AG04450 (cell line): ENCODE data around the gene PAGR1. TPM values are rescaled to one million over a fixed set of nuclear protein-coding genes. Genes with fewer than 3 reads are reported as not detected.
A peak's percentile ranks its signal among the peaks of the same experiment; 100 is the strongest.

Source experiments
- CTCF ChIA-PET: fragments of 300-600, 350-600 bp; formaldehyde crosslinking; extraction: SDS; loops from one replicate; lab custom pipeline; 2022; ENCODE audit warnings: antibody characterized with exemption, inconsistent platforms; lab: Charles Lee
- POLR2A ChIA-PET: fragments of 350-600 bp; formaldehyde crosslinking; extraction: SDS; loops from one replicate; lab custom pipeline; 2021; ENCODE audit warnings: antibody characterized with exemption, inconsistent platforms; lab: Yijun Ruan, JAX
- DNase-seq: peaks from one replicate; pipeline ENCODE4 v3.0.0-alpha.2; 2011; ENCODE audit warnings: low read depth, low spot score
- H3K27ac ChIP-seq: one replicate; pipeline ENCODE4 v1.5.1; 2012; ENCODE audit warnings: low read depth, low read length, control low read depth
- H3K27me3 ChIP-seq: one replicate; pipeline ENCODE4 v1.6.0; 2012; ENCODE audit warnings: low read length; ENCODE audit not compliant: control insufficient read depth, insufficient read depth
- H3K4me3 ChIP-seq: 2 replicates; pipeline ENCODE4 v1.5.1; 2011; ENCODE audit warnings: mild to moderate bottlenecking, low read depth, low read length, control low read depth
- H3K9me3 ChIP-seq: 2 replicates; pipeline ENCODE4 v1.5.1; 2012; ENCODE audit warnings: low read length; ENCODE audit not compliant: control insufficient read depth, insufficient read depth
- polyA plus RNA-seq: library from polyadenylated mRNA; depleted of rRNA; stranded (reverse); fragments of >200 nt; gene quantifications from 2 replicates; pipeline ENCODE4 v1.2.3, GENCODE V29; 2011
- TF ChIP-seq, protein P1 (sequence below): IDR thresholded peaks from 2 replicates; pipeline ENCODE4 v1.5.1; 2011; ENCODE audit warnings: low read depth, low read length, control low read depth, inconsistent platforms

The PAGR1 gene
- polyA plus RNA-seq, 1 experiment = 14.5 TPM

GRCh38 chr16:29819506-29819905 is 3.6 kb downstream of the PAGR1 start:
- DNase-seq = no peak

GRCh38 chr16:29820271-29820701 is 4.3 kb downstream of the PAGR1 start, which contains the start of gene MVP:
Gene MVP, plus strand, starts transcription at chr16:29820462. Its CDS starts 10,088 bp downstream, at chr16:29830550.
- POLR2A ChIA-PET = interaction anchor here (0.8 to 1.1 kb wide), 5 partner anchors 8 to 80 kb away, joined by 3 to 5 read pairs (median 4); partner anchors contain the start of genes ASPHD1, PRRT2 and SEZ6L2
- DNase-seq = no peak
- H3K4me3 ChIP-seq = peak within 1 kb of the TSS; percentile 93

More at GRCh38 chr16:29819506-29819905, 3.6 kb downstream of the PAGR1 start:
- Histone ChIP-seq H3K4me3 (peak overlapping the region; percentile 37), H3K27ac (no peak overlapping the region), H3K9me3 (no peaks in the 10 kb centered on the region; the same call in 1 of the 2 replicates), H3K27me3 (no peaks in the 10 kb centered on the region)
- POLR2A ChIA-PET = interaction anchor here (0.8 to 1.1 kb wide), 4 partner anchors 7 to 81 kb away, joined by 3 to 5 read pairs (median 4); partner anchors contain the start of genes ASPHD1 and PRRT2
- TF ChIP-seq, protein P1, sequence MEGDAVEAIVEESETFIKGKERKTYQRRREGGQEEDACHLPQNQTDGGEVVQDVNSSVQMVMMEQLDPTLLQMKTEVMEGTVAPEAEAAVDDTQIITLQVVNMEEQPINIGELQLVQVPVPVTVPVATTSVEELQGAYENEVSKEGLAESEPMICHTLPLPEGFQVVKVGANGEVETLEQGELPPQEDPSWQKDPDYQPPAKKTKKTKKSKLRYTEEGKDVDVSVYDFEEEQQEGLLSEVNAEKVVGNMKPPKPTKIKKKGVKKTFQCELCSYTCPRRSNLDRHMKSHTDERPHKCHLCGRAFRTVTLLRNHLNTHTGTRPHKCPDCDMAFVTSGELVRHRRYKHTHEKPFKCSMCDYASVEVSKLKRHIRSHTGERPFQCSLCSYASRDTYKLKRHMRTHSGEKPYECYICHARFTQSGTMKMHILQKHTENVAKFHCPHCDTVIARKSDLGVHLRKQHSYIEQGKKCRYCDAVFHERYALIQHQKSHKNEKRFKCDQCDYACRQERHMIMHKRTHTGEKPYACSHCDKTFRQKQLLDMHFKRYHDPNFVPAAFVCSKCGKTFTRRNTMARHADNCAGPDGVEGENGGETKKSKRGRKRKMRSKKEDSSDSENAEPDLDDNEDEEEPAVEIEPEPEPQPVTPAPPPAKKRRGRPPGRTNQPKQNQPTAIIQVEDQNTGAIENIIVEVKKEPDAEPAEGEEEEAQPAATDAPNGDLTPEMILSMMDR = no peak
- CTCF ChIA-PET = interaction anchor here (1.2 to 5.6 kb wide), 2 partner anchors 12 to 29 kb away, joined by 3 to 41 read pairs; no protein-coding TSS in a partner anchor

GRCh38 chr16:29820730-29821642 is 5.0 kb downstream of the PAGR1 start:
- Histone ChIP-seq H3K9me3 (no peaks in the 10 kb centered on the region; the same call in 1 of the 2 replicates), H3K4me3 (peak overlapping the region; percentile 93), H3K27ac (peak overlapping the region; percentile 92), H3K27me3 (no peaks in the 10 kb centered on the region)
- ChIA-PET CTCF (interaction anchor here (0.5 to 5.6 kb wide), 4 partner anchors 13 to 28 kb away, joined by 3 to 41 read pairs (median 6); no protein-coding TSS in a partner anchor), POLR2A (interaction anchor here (0.8 to 1.1 kb wide), 3 partner anchors 13 to 78 kb away, joined by 4 to 5 read pairs (median 5); partner anchors contain the start of gene SEZ6L2)
- TF ChIP-seq, protein P1 = no peak
- DNase-seq = no peak

More at GRCh38 chr16:29820271-29820701, 4.3 kb downstream of the PAGR1 start, which contains the start of gene MVP:
- H3K27me3 ChIP-seq = no peaks in the 10 kb centered on the region
- peak within 1 kb of the TSS; percentile 92 for H3K27ac ChIP-seq
- no peaks in the 10 kb centered on the region; the same call in 1 of the 2 replicates for H3K9me3 ChIP-seq
- CTCF ChIA-PET = interaction anchor here (1.2 to 5.6 kb wide), 2 partner anchors 12 to 28 kb away, joined by 3 to 41 read pairs; no protein-coding TSS in a partner anchor
- TF ChIP-seq, protein P1 = no peak

DNA sequence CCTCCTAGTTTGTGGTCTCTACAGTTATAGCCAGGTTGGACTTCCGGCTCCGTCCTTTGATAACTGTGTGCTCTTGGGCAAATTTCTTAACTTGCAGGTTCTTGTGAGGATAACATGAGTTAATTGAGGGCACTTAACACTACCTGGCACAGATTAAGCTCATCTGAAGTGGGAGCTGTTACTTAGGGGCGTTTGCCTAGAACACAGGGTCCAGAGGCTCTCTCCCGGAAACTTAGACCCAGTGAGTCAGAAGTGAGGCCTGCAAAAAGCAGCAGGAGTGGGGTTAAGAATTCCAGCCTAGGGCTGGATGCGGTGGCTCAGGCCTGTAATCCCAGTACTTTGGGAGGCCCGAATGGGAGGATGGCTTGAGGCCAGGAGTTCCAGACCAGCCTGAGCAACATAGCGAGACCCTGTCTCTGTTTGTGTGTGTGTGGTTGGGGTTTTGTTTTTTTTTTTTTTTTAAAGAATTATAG is 5.7 kb downstream of the PAGR1 start:
- CTCF ChIA-PET = interaction anchor here (0.5 to 1.7 kb wide), 3 partner anchors 27 to 411 kb away, joined by 3 to 7 read pairs (median 4); no protein-coding TSS in a partner anchor
- Histone ChIP-seq H3K4me3 (peak overlapping the region; percentile 93), H3K27ac (peak overlapping the region; percentile 92), H3K27me3 (no peaks in the 10 kb centered on the region), H3K9me3 (no peaks in the 10 kb centered on the region; the same call in 1 of the 2 replicates)
- DNase-seq = no peak
- POLR2A ChIA-PET = interaction anchor here (0.8 to 0.9 kb wide), 2 partner anchors 14 to 17 kb away, joined by 5 to 6 read pairs; no protein-coding TSS in a partner anchor
- TF ChIP-seq, protein P1 = no peak
